GM12878 (cell line): ENCODE results near the gene BICRAL. TPM values are rescaled to one million over a fixed set of nuclear protein-coding genes. Genes with fewer than 3 reads are reported as not detected.

ENCODE experiments used
- ATAC-seq: fragments of 200-7000 bp; cut with Tn5 transposase; 3 replicates; pipeline ENCODE4 v1.9.1; 2020; ENCODE audit warnings: mild to moderate bottlenecking, moderate library complexity
- BruUV-seq: library from RNA; stranded (reverse); fragments of 400-500 nt; replicated peaks from 2 replicates; lab custom pipeline; 2021; lab: Mats Ljungman, UMichigan
- CTCF ChIA-PET: fragments of 300-600 bp; sonication (Branson Sonifier 250); formaldehyde crosslinking; extraction: SDS; loops from one replicate; lab custom pipeline; 2021; ENCODE audit warnings: inconsistent platforms; lab: Yijun Ruan, JAX
- POLR2A ChIA-PET: fragments of 350-600 bp; formaldehyde crosslinking; extraction: SDS; loops from one replicate; lab custom pipeline; 2021; ENCODE audit warnings: inconsistent platforms; lab: Charles Lee
- RAD21 ChIA-PET: fragments of 300-600 bp; sonication (Branson Sonifier 250); formaldehyde crosslinking; loops from one replicate; lab custom pipeline; 2023; ENCODE audit warnings: antibody characterized with exemption; ENCODE audit not compliant: unreplicated experiment; lab: Charles Lee
- SMC1A ChIA-PET: fragments of 300-600 bp; sonication (Branson Sonifier 250); formaldehyde crosslinking; loops from one replicate; lab custom pipeline; 2023; ENCODE audit not compliant: unreplicated experiment, uncharacterized antibody; lab: Charles Lee
- DNase-seq: peaks from one replicate; pipeline ENCODE4 v3.0.0-alpha.2; 2011; ENCODE audit warnings: low read depth, low spot score
- FAIRE-seq: peaks from 3 replicates; lab custom pipeline; 2011; peaks lifted over from hg19 to GRCh38; lab: Jason Lieb, UNC
- H2AFZ ChIP-seq: 2 replicates; pipeline ENCODE4 v1.6.0; 2011; ENCODE audit warnings: low read depth, low read length, control low read depth; ENCODE audit not compliant: control insufficient read depth
- H3K27ac ChIP-seq: 2 replicates; pipeline ENCODE4 v1.5.1; 2011; ENCODE audit warnings: control low read depth; ENCODE audit not compliant: control insufficient read depth, insufficient read depth
- H3K27me3 ChIP-seq, 2 experiments: replicated peaks in 1 of 2; 2 replicates each; pipeline versions ENCODE4 v1.6.0 to v1.6.1; 2011; ENCODE audit warnings: low read length in 1 of 2; ENCODE audit not compliant: control insufficient read depth in 2 of 2, insufficient read depth in 2 of 2
- H3K36me3 ChIP-seq, 2 experiments: 2 replicates each; pipeline ENCODE4 v1.5.1; 2011; ENCODE audit warnings: low read length in 1 of 2; ENCODE audit not compliant: control insufficient read depth in 2 of 2, insufficient read depth in 2 of 2
- H3K4me1 ChIP-seq: 2 replicates; pipeline ENCODE4 v1.6.1; 2011; ENCODE audit warnings: mild to moderate bottlenecking, low read length, moderate library complexity, mixed read lengths; ENCODE audit not compliant: control insufficient read depth, insufficient read depth
- H3K4me2 ChIP-seq: 2 replicates; pipeline ENCODE4 v1.6.0; 2011; ENCODE audit warnings: control low read depth; ENCODE audit not compliant: control insufficient read depth, insufficient read depth
- H3K4me3 ChIP-seq: fragments of 200-600 bp; sonication (generic); 2 replicates; pipeline ENCODE4 v1.5.1; 2016
- H3K79me2 ChIP-seq: 2 replicates; pipeline ENCODE4 v1.6.0; 2011; ENCODE audit warnings: low read length; ENCODE audit not compliant: control insufficient read depth, insufficient read depth
- H3K9ac ChIP-seq: 2 replicates; pipeline ENCODE4 v1.8.0; 2011; ENCODE audit warnings: low read length, control low read depth, mixed read lengths; ENCODE audit not compliant: control insufficient read depth, insufficient read depth
- H3K9me3 ChIP-seq: replicated peaks from 3 replicates; pipeline ENCODE4 v1.5.1; 2011; ENCODE audit warnings: mild to moderate bottlenecking, low read length; ENCODE audit not compliant: control insufficient read depth, insufficient read depth
- H4K20me1 ChIP-seq: 2 replicates; pipeline ENCODE4 v1.6.0; 2011; ENCODE audit not compliant: control insufficient read depth, insufficient read depth
- ATF7 ChIP-seq: fragments of 450-650 bp; IDR thresholded peaks from 2 replicates; pipeline ENCODE4 v1.6.1; 2016; ENCODE audit warnings: low read depth, mild to moderate bottlenecking
- CBX3 ChIP-seq: fragments of 200-600 bp; sonication (generic); IDR thresholded peaks from 2 replicates; pipeline ENCODE4 v1.6.1; 2016; ENCODE audit warnings: low read depth, borderline replicate concordance
- EGR1 ChIP-seq, 2 experiments: IDR thresholded peaks; 1 replicate in 1 of 2; 2 replicates in 1 of 2; pipeline ENCODE4 v1.6.1; 2011 to 2012; ENCODE audit warnings: low read depth in 2 of 2, low read length in 2 of 2, borderline replicate concordance in 1 of 2, mild to moderate bottlenecking in 1 of 2, moderate library complexity in 1 of 2
- IKZF2 ChIP-seq, 2 experiments: fragments of 450-650 bp; IDR thresholded peaks; 2 replicates each; pipeline ENCODE4 v1.6.1; 2017; ENCODE audit warnings: mild to moderate bottlenecking in 2 of 2, moderate library complexity in 2 of 2
- MTA2 ChIP-seq: fragments of 450-650 bp; IDR thresholded peaks from 2 replicates; pipeline ENCODE4 v1.6.1; 2016; ENCODE audit warnings: low read depth, mild to moderate bottlenecking, moderate library complexity
- MXI1 ChIP-seq: fragments of 150-350 bp; IDR thresholded peaks from 2 replicates; pipeline ENCODE4 v1.6.1; 2011; ENCODE audit warnings: low read depth, mild to moderate bottlenecking, inconsistent platforms, low read length, improper control_type of control experiment
- RAD21 ChIP-seq: IDR thresholded peaks from 2 replicates; pipeline ENCODE4 v1.6.1; 2011; ENCODE audit warnings: mild to moderate bottlenecking, low read depth, low read length, moderate library complexity; ENCODE audit not compliant: insufficient read depth
- SIN3A ChIP-seq: IDR thresholded peaks from 2 replicates; pipeline ENCODE4 v1.6.1; 2012; ENCODE audit warnings: low read depth, low read length, improper control_type of control experiment
- WRNIP1 ChIP-seq: IDR thresholded peaks from 2 replicates; pipeline ENCODE4 v1.6.1; 2011; ENCODE audit warnings: low read depth, low read length, improper control_type of control experiment, borderline replicate concordance
- ZBTB4 ChIP-seq: fragments of 450-650 bp; formaldehyde crosslinking; IDR thresholded peaks from 2 replicates; pipeline ENCODE4 v1.4.0; 2022; ENCODE audit warnings: mild to moderate bottlenecking, moderate library complexity
- WGBS: methylation state at CpG from one replicate; pipeline ENCODE4 v1.1.6; 2016; ENCODE audit warnings: low lambda C conversion rate; ENCODE audit not compliant: insufficient replicate concordance, insufficient coverage; ENCODE audit errors: missing lambda C conversion rate; 5-methylcytosine and 5-hydroxymethylcytosine counted together
- in situ Hi-C: fragments of 300-500 bp; cut with MboI; formaldehyde crosslinking; loops from 9 replicates; pipeline ENCODE4 v1.14.3; 2018; ENCODE audit warnings: mixed read lengths
- intact Hi-C: fragments of 100-400 bp; cut with micrococcal nuclease; formaldehyde crosslinking; loops from one replicate; pipeline ENCODE4 v1.14.2; 2022; ENCODE audit not compliant: unreplicated experiment
- polyA plus RNA-seq, 11 experiments: library from polyadenylated mRNA; depleted of rRNA in 4 of 11; unstranded in 6 of 11; stranded (reverse) in 5 of 11; fragments of >200 nt; fragmentation: Nextera tagmentation in 4 of 11; fragmentation: Illumina TruSeq in 1 of 11; extraction: Ambion mirVana in 4 of 11; extraction: Trizol in 1 of 11; gene quantifications; 1 replicate in 1 of 11; 2 replicates in 10 of 11; pipeline versions ENCODE4 v1.2.1 to v1.2.3, GENCODE V29; 2011 to 2016; ENCODE audit warnings: inconsistent platforms in 2 of 11, missing spikeins in 2 of 11, low read depth in 1 of 11
- total RNA-seq, 4 experiments: library from RNA; depleted of rRNA in 3 of 4; stranded (reverse); fragments of >200 nt in 3 of 4; fragmentation: Illumina TruSeq in 1 of 4; extraction: Trizol in 1 of 4; gene quantifications; 2 replicates each; pipeline versions ENCODE4 v1.2.1 to v1.2.3, GENCODE V29; 2013 to 2021

Gene BICRAL
- total and polyA plus RNA-seq, 10 of the 15 experiments (the other 5 are each of a cell fraction or from before 2014, with no cell fraction given), result 1.9 to 16.6 (median 8.5) TPM

- no peaks in the 10 kb centered on the region for H3K9me3 ChIP-seq
- BruUV-seq, result no TSS peak
- TF ChIP-seq RAD21 (no peak), ATF7 (no peak), IKZF2 (IDR thresholded peaks at IDR 0.05) (no peak), MXI1 (no peak), CBX3 (no peak), WRNIP1 (no peak), ZBTB4 (CRISPR knock-in tag) (no peak), SIN3A (no peak), MTA2 (no peak), EGR1 (IDR thresholded peaks at IDR 0.05; ENCODE audit: borderline replicate concordance in 1 of 2, low read depth in 2 of 2, low read length in 2 of 2) (no peak)
- H3K27ac ChIP-seq, result peak overlapping the region; percentile 99
- WGBS, result 48% methylated on average over 2 of the region's 2 CpGs
- SMC1A ChIA-PET, result interaction anchor here (1.1 kb wide), 1 partner anchor 12 kb away, joined by 6 read pairs; no protein-coding TSS in a partner anchor
- CTCF ChIA-PET, result interaction anchor here (1.0 to 1.1 kb wide), 2 partner anchors 32 to 51 kb away, joined by 3 read pairs; partner anchors contain the start of gene TBCC
- H2AFZ ChIP-seq, result no peak overlapping the region; the same call in 1 of the 2 replicates
- no peak overlapping the region for H3K4me3 ChIP-seq
- peaks cover 65% of the 10 kb centered on the region for H3K4me1 ChIP-seq
- H3K4me2 ChIP-seq, result peak overlapping the region; percentile 61
- POLR2A ChIA-PET, result interaction anchor here (1.3 to 7.4 kb wide), 2 partner anchors 10 to 31 kb away, joined by 3 to 82 read pairs; partner anchors contain the start of gene TBCC
- DNase-seq (no peak), FAIRE-seq (no peak), ATAC-seq (no peak)
- H4K20me1 ChIP-seq, result no peaks in the 10 kb centered on the region
- RAD21 ChIA-PET, result interaction anchor here (17.0 kb wide), 1 partner anchor 31 kb away, joined by 227 read pairs; the partner anchor contains the start of gene TBCC
- H3K36me3 ChIP-seq, result no peaks in the 10 kb centered on the region
- H3K27me3 ChIP-seq, result no peaks in the 10 kb centered on the region
- intact Hi-C loops (loop anchor here (10.0 kb wide), 1 partner anchor 607 kb away; no protein-coding TSS in a partner anchor), in situ Hi-C loops (no loop called here)
- peaks cover 44% of the 10 kb centered on the region for H3K79me2 ChIP-seq
- peak overlapping the region; percentile 70 for H3K9ac ChIP-seq
Measured at GRCh38 chr6:42778122-42778521, 3.7 kb upstream of the BICRAL start.
